Neuron (in vitro differentiated cells): Measurements from ENCODE around the gene PPARG.
"Not testable (repeated sequence)": the region's sequence is repeated elsewhere in the genome, so short reads cannot be mapped to it uniquely, and the experiment has no call there.

Source experiments
- H2AFZ ChIP-seq: one replicate; pipeline ENCODE4 v1.6.1; 2013; ENCODE audit warnings: low read depth, mild to moderate bottlenecking, inconsistent platforms, low read length, moderate library complexity
- H3K27me3 ChIP-seq: one replicate; pipeline ENCODE4 v1.6.1; 2013; ENCODE audit warnings: low read length; ENCODE audit not compliant: insufficient read depth
- H3K36me3 ChIP-seq: one replicate; pipeline ENCODE4 v1.6.1; 2013; ENCODE audit warnings: low read length; ENCODE audit not compliant: insufficient read depth
- H3K4me1 ChIP-seq: one replicate; pipeline ENCODE4 v1.6.1; 2013; ENCODE audit warnings: low read length; ENCODE audit not compliant: insufficient read depth
- H3K4me3 ChIP-seq: 2 replicates; pipeline ENCODE4 v1.5.1; 2013; ENCODE audit warnings: mild to moderate bottlenecking, low read length, moderate library complexity
- H3K9me3 ChIP-seq: one replicate; pipeline ENCODE4 v1.6.1; 2013; ENCODE audit warnings: low read length

PPARG gene

DNA sequence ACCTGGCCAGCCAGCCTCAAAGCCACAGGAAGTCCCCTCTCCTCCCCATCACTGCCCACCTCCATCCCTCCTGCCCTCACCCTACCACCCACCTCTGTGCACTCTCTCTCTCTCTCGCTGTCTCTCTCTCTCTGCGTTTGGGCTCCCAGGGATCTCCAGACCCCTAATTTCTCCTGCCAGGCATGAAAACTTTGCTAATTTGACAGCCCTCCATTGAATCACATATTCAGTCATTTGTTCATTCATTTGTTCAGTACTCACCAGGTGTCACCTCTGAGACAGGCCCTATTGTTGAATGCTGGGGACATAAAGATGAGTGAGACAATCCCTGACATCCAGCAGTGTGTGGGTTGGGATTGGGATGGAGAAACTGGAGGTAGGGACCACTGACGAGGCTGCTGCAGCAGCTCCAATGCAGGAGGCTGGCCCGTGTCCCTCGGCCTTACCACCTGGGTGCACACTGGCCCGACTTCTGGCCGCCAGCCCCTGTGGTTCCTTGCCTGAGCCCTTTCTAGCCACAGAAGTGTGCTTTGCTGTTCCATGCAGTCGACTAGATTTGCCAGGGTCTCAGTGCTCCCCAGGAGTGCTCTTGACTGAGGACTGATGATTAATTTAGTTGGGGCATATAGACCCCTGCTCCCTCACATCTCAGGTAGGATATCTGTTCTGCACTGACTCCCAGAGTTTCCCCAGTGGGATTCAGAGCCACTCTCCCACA, 156.8 kb downstream of the PPARG start:
- Histone ChIP-seq H3K9me3 (no peaks in the 10 kb centered on the region), H3K27me3 (peaks cover 30% of the 10 kb centered on the region), H3K36me3 (no peaks in the 10 kb centered on the region), H3K4me3 (no peak overlapping the region), H3K4me1 (no peaks in the 10 kb centered on the region), H2AFZ (no peak overlapping the region)

DNA sequence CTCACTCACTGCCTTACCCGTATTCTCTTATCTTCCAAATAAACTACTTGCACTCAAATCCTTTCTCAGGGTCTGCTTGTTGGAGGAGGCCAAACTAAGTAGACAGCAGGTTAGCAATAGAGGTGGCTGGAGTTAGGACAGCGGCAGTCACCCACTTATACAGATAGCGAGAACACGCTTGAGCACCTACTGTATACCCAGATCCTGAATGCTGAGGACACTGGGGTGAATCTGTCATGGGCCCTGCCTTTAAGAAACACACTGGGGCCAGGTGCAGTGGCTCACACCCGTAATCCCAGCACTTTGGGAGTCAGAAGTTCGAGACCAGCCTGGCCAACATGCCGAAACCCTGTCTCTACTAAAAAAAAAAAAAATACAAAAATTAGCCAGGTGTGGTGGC, 157.4 kb downstream of the PPARG start:
- H3K4me1 ChIP-seq, result no peaks in the 10 kb centered on the region
- H3K36me3 ChIP-seq, result no peaks in the 10 kb centered on the region
- H3K4me3 ChIP-seq, result no peak overlapping the region
- H2AFZ ChIP-seq, result no peak overlapping the region
- no peaks in the 10 kb centered on the region for H3K9me3 ChIP-seq
- peaks cover 30% of the 10 kb centered on the region for H3K27me3 ChIP-seq

DNA sequence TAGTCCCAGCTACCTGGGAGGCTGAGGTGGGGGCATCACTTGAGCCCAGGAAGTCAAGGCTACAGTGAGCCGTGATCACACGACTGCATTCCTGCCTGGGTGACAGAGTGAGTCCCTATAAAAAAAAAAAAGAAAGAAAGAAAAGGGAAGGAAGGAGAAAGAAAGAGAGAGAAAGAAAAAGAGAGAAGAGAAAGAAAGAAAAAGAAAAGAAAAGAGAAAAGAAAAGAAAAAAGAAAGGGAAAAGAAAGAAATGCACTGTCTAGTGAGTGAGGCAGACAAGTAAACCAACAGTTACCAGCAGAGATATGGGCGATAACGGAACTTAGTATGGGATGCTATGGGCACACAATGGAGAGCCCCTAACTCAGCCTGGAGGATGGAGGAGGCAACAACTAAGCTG, 158.2 kb downstream of the PPARG start:
- Histone ChIP-seq H3K4me1 (no peaks in the 10 kb centered on the region), H3K9me3 (no peaks in the 10 kb centered on the region), H3K27me3 (peaks cover 30% of the 10 kb centered on the region), H2AFZ (no peak overlapping the region), H3K4me3 (no peak overlapping the region), H3K36me3 (no peaks in the 10 kb centered on the region)

- H3K4me1 ChIP-seq, H3K9me3 ChIP-seq, H2AFZ ChIP-seq, H3K36me3 ChIP-seq, H3K4me3 ChIP-seq: not testable (repeated sequence)
- peaks cover 22% of the 10 kb centered on the region for H3K27me3 ChIP-seq
Measured at GRCh38 chr3:12448404-12449202, 159.7 kb downstream of the PPARG start.

DNA sequence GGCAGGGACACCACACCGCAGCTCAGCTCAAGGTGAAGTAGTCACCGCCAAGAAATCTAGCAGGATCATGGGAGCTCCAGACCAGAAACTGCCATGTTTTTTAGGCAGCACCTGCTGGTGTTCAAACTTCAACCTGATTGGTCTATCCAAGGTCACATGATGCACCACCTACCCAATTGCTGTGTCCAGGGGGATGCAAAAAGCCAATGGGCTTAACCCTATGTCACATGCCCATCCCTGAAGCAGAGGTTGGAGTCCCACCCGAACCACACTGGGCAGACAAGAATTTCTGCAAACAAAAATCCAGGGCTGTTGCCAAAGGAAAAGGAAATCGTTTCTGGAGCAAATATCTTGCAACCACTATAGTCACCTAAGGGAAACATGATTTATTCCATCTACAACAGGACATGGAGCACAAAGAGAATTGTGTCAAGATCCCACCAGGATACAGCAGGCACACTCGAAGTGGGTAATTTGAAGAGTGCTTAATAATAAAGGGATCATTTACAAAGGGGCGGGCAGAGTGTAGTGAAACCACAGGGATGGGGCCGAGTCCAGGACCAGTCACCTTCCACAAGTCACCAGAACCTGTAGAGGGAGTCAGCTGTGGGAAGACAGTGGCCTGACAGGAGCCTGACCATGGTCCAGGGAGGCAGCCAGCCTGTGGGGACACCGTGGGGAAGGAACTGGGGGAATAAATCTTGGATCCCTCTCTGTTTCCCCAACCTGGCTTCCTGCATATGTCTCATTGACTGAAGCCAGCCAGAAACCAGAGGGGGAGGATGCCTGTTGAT, 161.2 kb downstream of the PPARG start:
- peaks cover 8% of the 10 kb centered on the region for H3K27me3 ChIP-seq
- H2AFZ ChIP-seq, result no peak overlapping the region
- no peaks in the 10 kb centered on the region for H3K36me3 ChIP-seq
- no peaks in the 10 kb centered on the region for H3K9me3 ChIP-seq
- no peak overlapping the region for H3K4me3 ChIP-seq
- H3K4me1 ChIP-seq, result peaks cover 7% of the 10 kb centered on the region

- H3K4me1 ChIP-seq, result peaks cover 7% of the 10 kb centered on the region
- no peak overlapping the region for H3K4me3 ChIP-seq
- H2AFZ ChIP-seq, result no peak overlapping the region
- no peaks in the 10 kb centered on the region for H3K9me3 ChIP-seq
- no peaks in the 10 kb centered on the region for H3K36me3 ChIP-seq
- no peaks in the 10 kb centered on the region for H3K27me3 ChIP-seq
Measured at GRCh38 chr3:12451481-12451880, 162.6 kb downstream of the PPARG start.

- Histone ChIP-seq H3K36me3 (no peaks in the 10 kb centered on the region), H3K4me3 (no peak overlapping the region), H2AFZ (no peak overlapping the region), H3K4me1 (peaks cover 7% of the 10 kb centered on the region), H3K9me3 (no peaks in the 10 kb centered on the region), H3K27me3 (no peaks in the 10 kb centered on the region)
Measured at GRCh38 chr3:12451960-12452359, 163.1 kb downstream of the PPARG start.

DNA sequence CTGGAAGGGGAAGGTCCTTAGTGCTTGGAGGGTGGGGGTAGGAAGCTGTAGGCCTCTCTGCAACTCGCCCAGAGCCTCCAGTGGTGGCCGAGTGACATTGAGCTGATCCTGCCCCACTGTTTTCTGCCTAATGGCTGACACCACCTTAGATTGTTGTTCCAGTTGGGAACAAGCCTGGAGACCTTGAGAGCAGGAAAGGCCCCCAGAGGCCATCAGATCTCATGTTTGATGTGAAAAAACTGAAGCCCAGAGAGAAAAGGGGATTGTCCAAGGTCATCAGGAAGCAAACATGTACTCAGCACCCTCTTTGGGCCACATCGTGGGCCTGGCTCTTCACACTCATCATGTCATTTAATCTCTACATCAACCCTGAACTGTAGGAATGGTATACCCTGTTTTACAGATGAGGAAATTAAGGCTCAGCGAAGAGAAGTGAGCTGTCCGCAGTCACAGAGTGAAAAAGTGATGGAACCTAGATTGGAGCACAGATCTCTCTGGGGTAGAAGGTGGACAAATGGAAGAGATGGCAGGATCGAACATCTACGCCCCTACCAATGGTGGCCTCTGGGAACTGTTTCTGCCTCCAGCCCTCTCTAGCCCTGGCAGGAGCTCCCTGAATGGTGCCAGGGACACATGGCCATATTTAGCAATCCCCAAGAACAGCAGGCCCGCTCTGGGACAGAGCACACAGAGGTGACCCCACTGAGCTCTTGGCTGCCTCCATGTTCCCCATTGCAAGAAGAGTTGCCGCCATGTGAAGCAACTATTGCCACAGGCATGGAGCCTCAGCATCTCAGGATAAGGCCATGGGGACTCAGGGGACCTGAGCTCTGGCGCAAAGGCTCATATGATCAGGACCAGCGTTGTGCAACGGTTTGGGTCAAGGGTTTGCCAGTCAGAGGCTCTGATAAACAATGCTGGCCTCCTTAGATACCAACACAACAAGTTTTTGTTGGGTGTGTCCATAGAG, 163.8 kb downstream of the PPARG start:
- Histone ChIP-seq H3K4me1 (peaks cover 7% of the 10 kb centered on the region), H3K4me3 (no peak overlapping the region), H3K36me3 (no peaks in the 10 kb centered on the region), H3K9me3 (no peaks in the 10 kb centered on the region), H3K27me3 (no peaks in the 10 kb centered on the region), H2AFZ (no peak overlapping the region)

GRCh38 chr3:12454076-12454815, 165.4 kb downstream of the PPARG start:
- peaks cover 7% of the 10 kb centered on the region for H3K4me1 ChIP-seq
- H2AFZ ChIP-seq, result no peak overlapping the region
- H3K27me3 ChIP-seq, result peaks cover 2% of the 10 kb centered on the region

DNA sequence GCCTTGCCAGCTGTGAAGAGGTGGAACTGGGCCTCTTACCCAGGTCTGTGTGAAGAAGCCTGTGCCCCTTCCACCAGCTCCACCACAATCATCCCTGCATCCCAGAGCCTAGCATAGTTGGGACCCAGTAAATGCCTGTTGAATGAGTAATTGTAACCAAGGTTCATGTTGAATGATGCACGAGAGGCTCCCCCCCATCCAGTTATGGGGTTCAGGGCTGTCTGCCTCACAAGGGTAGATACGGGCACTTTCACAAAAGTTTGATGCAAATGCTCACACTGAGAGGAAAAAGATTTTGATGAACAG, 165.9 kb downstream of the PPARG start:
- H3K27me3 ChIP-seq, result peaks cover 2% of the 10 kb centered on the region
- no peak overlapping the region for H3K4me3 ChIP-seq
- no peaks in the 10 kb centered on the region for H3K36me3 ChIP-seq
- H3K9me3 ChIP-seq, result no peaks in the 10 kb centered on the region
- no peak overlapping the region for H2AFZ ChIP-seq
- H3K4me1 ChIP-seq, result peaks cover 7% of the 10 kb centered on the region

More at GRCh38 chr3:12454076-12454815, 165.4 kb downstream of the PPARG start:
- H3K36me3 ChIP-seq, result no peaks in the 10 kb centered on the region
- no peak overlapping the region for H3K4me3 ChIP-seq
- H3K9me3 ChIP-seq, result no peaks in the 10 kb centered on the region

GRCh38 chr3:12455740-12456139, 166.9 kb downstream of the PPARG start:
- Histone ChIP-seq H3K36me3 (no peaks in the 10 kb centered on the region), H3K9me3 (no peaks in the 10 kb centered on the region), H3K4me3 (no peak overlapping the region), H2AFZ (no peak overlapping the region), H3K4me1 (peaks cover 7% of the 10 kb centered on the region), H3K27me3 (peaks cover 2% of the 10 kb centered on the region)

DNA sequence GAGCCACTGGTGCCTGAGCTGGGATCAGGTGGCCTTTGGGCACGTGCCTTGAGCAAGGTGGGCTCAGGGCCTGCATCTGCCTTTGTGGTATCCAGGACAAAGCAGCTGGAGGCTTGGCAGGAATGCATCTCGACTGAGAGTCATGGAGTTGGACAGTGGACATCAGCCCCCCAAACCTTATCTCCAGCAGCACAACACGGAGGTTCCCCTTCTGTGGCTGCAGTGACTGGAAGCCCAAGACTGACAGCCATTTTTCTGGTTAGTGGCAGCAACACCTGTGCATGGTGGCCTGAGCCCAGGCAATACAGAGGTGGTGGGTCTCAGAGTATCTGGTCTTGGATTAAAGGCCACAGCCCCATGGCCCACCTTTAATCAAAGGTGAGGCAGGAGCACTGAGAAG, 167.6 kb downstream of the PPARG start:
- Histone ChIP-seq H3K4me3 (no peak overlapping the region), H3K4me1 (peaks cover 7% of the 10 kb centered on the region), H2AFZ (no peak overlapping the region), H3K27me3 (peaks cover 2% of the 10 kb centered on the region), H3K36me3 (no peaks in the 10 kb centered on the region), H3K9me3 (no peaks in the 10 kb centered on the region)
